Spleen (tissue), 7 donors: ENCODE measurements around the gene USP5.

Source experiments
- POLR2A ChIP-seq, 3 donors: fragments of 450-650 bp; IDR thresholded peaks; one replicate each; pipeline ENCODE4 v1.5.1; 2017; ENCODE audit warnings: antibody characterized with exemption in 3 of 3, mild to moderate bottlenecking in 1 of 3
- POLR2AphosphoS5 ChIP-seq, 3 donors: sonication (generic); formaldehyde crosslinking; IDR thresholded peaks; one replicate each; pipeline ENCODE4 v1.5.1; 2017; ENCODE audit warnings: antibody characterized with exemption in 3 of 3
- TF ChIP-seq, protein P1 (sequence below), 11 experiments: fragments of 200-600 bp in 7 of 11; fragments of 450-650 bp in 4 of 11; sonication (generic) in 4 of 11; IDR thresholded peaks in 8 of 11; conservative IDR thresholded peaks in 3 of 11; 1 replicate in 7 of 11; 2 replicates in 4 of 11; pipeline versions ENCODE4 v1.4.0 to v1.8.0; 2016 to 2021; ENCODE audit warnings: antibody characterized with exemption in 11 of 11, inconsistent platforms in 4 of 11, mild to moderate bottlenecking in 1 of 11
- donor health status: DM: no; HTN: no; CAD: no; lungs with moderate emphysema.
- donor health status: DM: no; HTN: no; CAD: no.
- donor health status: DM: no; HTN: no; CAD: no.

DNA sequence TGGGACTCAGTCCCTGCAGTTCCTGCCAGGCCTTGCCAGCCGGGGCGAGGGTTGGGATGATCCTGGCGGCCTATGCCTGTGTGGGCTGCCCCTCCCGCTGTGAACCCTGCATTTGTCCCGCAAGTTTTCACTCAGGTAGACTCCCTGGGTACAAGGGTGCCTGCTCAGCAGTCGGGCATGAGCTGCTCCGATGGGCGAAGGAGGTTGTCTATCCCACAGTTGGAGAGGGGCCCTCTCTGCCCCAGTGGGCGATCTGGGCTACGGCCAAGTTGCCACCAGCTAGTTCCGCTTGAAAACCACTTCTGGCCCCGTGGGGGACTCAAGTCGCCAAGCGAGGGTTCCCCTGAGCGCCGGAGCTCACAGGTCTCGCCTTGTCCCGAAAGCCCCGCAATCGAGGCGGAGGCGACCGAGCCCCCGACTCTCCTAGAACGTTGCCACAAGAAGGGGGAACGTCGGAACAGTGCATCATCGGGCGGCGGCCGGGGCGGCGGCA lies 15.0 kb downstream of the USP5 start:
- TF ChIP-seq, protein P1, sequence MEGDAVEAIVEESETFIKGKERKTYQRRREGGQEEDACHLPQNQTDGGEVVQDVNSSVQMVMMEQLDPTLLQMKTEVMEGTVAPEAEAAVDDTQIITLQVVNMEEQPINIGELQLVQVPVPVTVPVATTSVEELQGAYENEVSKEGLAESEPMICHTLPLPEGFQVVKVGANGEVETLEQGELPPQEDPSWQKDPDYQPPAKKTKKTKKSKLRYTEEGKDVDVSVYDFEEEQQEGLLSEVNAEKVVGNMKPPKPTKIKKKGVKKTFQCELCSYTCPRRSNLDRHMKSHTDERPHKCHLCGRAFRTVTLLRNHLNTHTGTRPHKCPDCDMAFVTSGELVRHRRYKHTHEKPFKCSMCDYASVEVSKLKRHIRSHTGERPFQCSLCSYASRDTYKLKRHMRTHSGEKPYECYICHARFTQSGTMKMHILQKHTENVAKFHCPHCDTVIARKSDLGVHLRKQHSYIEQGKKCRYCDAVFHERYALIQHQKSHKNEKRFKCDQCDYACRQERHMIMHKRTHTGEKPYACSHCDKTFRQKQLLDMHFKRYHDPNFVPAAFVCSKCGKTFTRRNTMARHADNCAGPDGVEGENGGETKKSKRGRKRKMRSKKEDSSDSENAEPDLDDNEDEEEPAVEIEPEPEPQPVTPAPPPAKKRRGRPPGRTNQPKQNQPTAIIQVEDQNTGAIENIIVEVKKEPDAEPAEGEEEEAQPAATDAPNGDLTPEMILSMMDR (IDR thresholded peaks at IDR 0.05 in 8 of 11, conservative IDR thresholded peaks at IDR 0.05 in 3 of 11): peak in 2 of 11 experiments; percentile 6 to 13
- no peak for TF ChIP-seq POLR2A (IDR thresholded peaks at IDR 0.05)
- no peak for TF ChIP-seq POLR2AphosphoS5 (IDR thresholded peaks at IDR 0.05)
